Naive B cell (primary cell): ENCODE results near the gene OTUB2. TPM values are rescaled to one million over a fixed set of nuclear protein-coding genes. Genes with fewer than 3 reads are reported as not detected.

Experiments
- ATAC-seq, 2 donors: fragments of 150-1000 bp; cut with Tn5 transposase; 2 replicates each; pipeline ENCODE4 v1.10.0; 2021; ENCODE audit warnings: low read depth in 2 of 2, mild to moderate bottlenecking in 2 of 2, moderate library complexity in 2 of 2
- DNase-seq: peaks from one replicate; pipeline ENCODE4 v3.0.0; 2022
- H3K27ac Mint-ChIP-seq, 6 donors: one replicate each; pipeline ENCODE4 v1.8.0; 2020 to 2022; ENCODE audit warnings: mild to moderate bottlenecking in 6 of 6, mixed read lengths in 6 of 6, moderate library complexity in 5 of 6, inconsistent platforms in 2 of 6
- H3K27me3 Mint-ChIP-seq, 3 donors: one replicate each; pipeline ENCODE4 v1.8.0; 2021 to 2022; ENCODE audit warnings: mixed read lengths in 3 of 3, mild to moderate bottlenecking in 1 of 3
- H3K36me3 Mint-ChIP-seq, 2 donors: one replicate each; pipeline ENCODE4 v1.8.0; 2020 to 2022; ENCODE audit warnings: mixed read lengths in 2 of 2, inconsistent platforms in 1 of 2, mild to moderate bottlenecking in 1 of 2
- H3K4me1 Mint-ChIP-seq, 3 donors: one replicate each; pipeline ENCODE4 v1.8.0; 2020 to 2022; ENCODE audit warnings: mixed read lengths in 3 of 3, inconsistent platforms in 1 of 3, mild to moderate bottlenecking in 1 of 3, moderate library complexity in 1 of 3
- H3K4me3 Mint-ChIP-seq, 8 donors: one replicate each; pipeline ENCODE4 v1.8.0; 2020 to 2022; ENCODE audit warnings: mild to moderate bottlenecking in 8 of 8, mixed read lengths in 8 of 8, moderate library complexity in 8 of 8, inconsistent platforms in 2 of 8
- H3K9me3 Mint-ChIP-seq, 7 donors: one replicate each; pipeline ENCODE4 v1.8.0; 2020 to 2022; ENCODE audit warnings: mixed read lengths in 7 of 7, mild to moderate bottlenecking in 5 of 7, inconsistent platforms in 2 of 7, moderate library complexity in 1 of 7
- polyA plus RNA-seq, 6 donors: library from polyadenylated mRNA; unstranded; fragments of 300-500 nt; fragmentation: Illumina TruSeq; gene quantifications; one replicate each; pipeline ENCODE4 v1.2.3, GENCODE V29; 2021; ENCODE audit warnings: low read depth in 6 of 6

OTUB2 gene
- polyA plus RNA-seq, 6 donors from 2014 or later, result 0.08 to 0.23 (median 0.20) TPM; not detected in 1

- Mint-ChIP-seq H3K4me3 (peak overlapping the region in 1 of 8 donors; percentile 56), H3K9me3 (no peaks in the 10 kb centered on the region), H3K27me3 (peaks cover 47 to 89% (median 62%) of the 10 kb centered on the region in 3 donors), H3K36me3 (no peaks in the 10 kb centered on the region), H3K4me1 (peaks cover 0 to 11% (median 3%) of the 10 kb centered on the region in 3 donors), H3K27ac (no peak overlapping the region)
- ATAC-seq, result no peak
- no peak for DNase-seq
These were observed 25.9 kb upstream of the OTUB2 start for GRCh38 chr14:94000267-94000666.

- H3K27me3 Mint-ChIP-seq, result peaks cover 48 to 89% (median 60%) of the 10 kb centered on the region in 3 donors
- H3K4me3 Mint-ChIP-seq, result no peak overlapping the region
- ATAC-seq (no peak), DNase-seq (no peak)
- no peak overlapping the region for H3K27ac Mint-ChIP-seq
- H3K9me3 Mint-ChIP-seq, result no peaks in the 10 kb centered on the region
- peaks cover 0 to 11% (median 3%) of the 10 kb centered on the region in 3 donors for H3K4me1 Mint-ChIP-seq
- H3K36me3 Mint-ChIP-seq, result no peaks in the 10 kb centered on the region
These were observed 25.1 kb upstream of the OTUB2 start for GRCh38 chr14:94001016-94001415.

- Mint-ChIP-seq H3K36me3 (no peaks in the 10 kb centered on the region), H3K4me3 (no peak overlapping the region), H3K27me3 (peaks cover 49 to 83% (median 53%) of the 10 kb centered on the region in 3 donors), H3K4me1 (peaks cover 0 to 11% (median 3%) of the 10 kb centered on the region in 3 donors), H3K9me3 (no peaks in the 10 kb centered on the region), H3K27ac (peak overlapping the region in 1 of 6 donors; percentile 27)
- ATAC-seq, result peak; percentile 79 to 83
- peak; percentile 39 for DNase-seq
These were observed 24.4 kb upstream of the OTUB2 start for GRCh38 chr14:94001501-94002396.

GRCh38 chr14:94003397-94003796 is 22.7 kb upstream of the OTUB2 start:
- Mint-ChIP-seq H3K27ac (no peak overlapping the region), H3K36me3 (no peaks in the 10 kb centered on the region), H3K4me3 (no peak overlapping the region), H3K9me3 (no peaks in the 10 kb centered on the region), H3K4me1 (peaks cover 0 to 11% (median 3%) of the 10 kb centered on the region in 3 donors), H3K27me3 (peaks cover 57 to 79% (median 57%) of the 10 kb centered on the region in 3 donors)
- no peak for ATAC-seq
- DNase-seq, result no peak

GRCh38 chr14:94004015-94004414 is 22.1 kb upstream of the OTUB2 start:
- Mint-ChIP-seq H3K27me3 (peaks cover 55 to 80% (median 60%) of the 10 kb centered on the region in 3 donors), H3K27ac (no peak overlapping the region), H3K9me3 (no peaks in the 10 kb centered on the region), H3K36me3 (no peaks in the 10 kb centered on the region), H3K4me1 (peaks cover 0 to 11% (median 3%) of the 10 kb centered on the region in 3 donors), H3K4me3 (no peak overlapping the region)
- no peak for ATAC-seq
- no peak for DNase-seq

GRCh38 chr14:94005324-94006073 is 20.6 kb upstream of the OTUB2 start:
- peaks cover 49 to 80% (median 61%) of the 10 kb centered on the region in 3 donors for H3K27me3 Mint-ChIP-seq
- H3K27ac Mint-ChIP-seq, result no peak overlapping the region
- no peaks in the 10 kb centered on the region for H3K9me3 Mint-ChIP-seq
- no peaks in the 10 kb centered on the region for H3K36me3 Mint-ChIP-seq
- ATAC-seq, result peak in 1 of 2 donors; percentile 36
- H3K4me3 Mint-ChIP-seq, result no peak overlapping the region
- peaks cover 0 to 15% (median 3%) of the 10 kb centered on the region in 3 donors for H3K4me1 Mint-ChIP-seq
- no peak for DNase-seq

GRCh38 chr14:94008234-94008633 is 17.9 kb upstream of the OTUB2 start:
- ATAC-seq, result no peak
- H3K27me3 Mint-ChIP-seq, result peaks cover 46 to 74% (median 65%) of the 10 kb centered on the region in 3 donors
- H3K27ac Mint-ChIP-seq, result no peak overlapping the region
- H3K4me1 Mint-ChIP-seq, result peaks cover 3 to 15% (median 5%) of the 10 kb centered on the region in 3 donors
- no peaks in the 10 kb centered on the region for H3K36me3 Mint-ChIP-seq
- no peak overlapping the region for H3K4me3 Mint-ChIP-seq
- H3K9me3 Mint-ChIP-seq, result no peaks in the 10 kb centered on the region
- no peak for DNase-seq

- Mint-ChIP-seq H3K4me1 (peaks cover 3 to 15% (median 5%) of the 10 kb centered on the region in 3 donors), H3K4me3 (peak overlapping the region in 1 of 8 donors; percentile 37), H3K36me3 (no peaks in the 10 kb centered on the region), H3K9me3 (no peaks in the 10 kb centered on the region), H3K27ac (no peak overlapping the region), H3K27me3 (peaks cover 43 to 71% (median 57%) of the 10 kb centered on the region in 3 donors)
- DNase-seq (no peak), ATAC-seq (no peak)
These were observed 16.4 kb upstream of the OTUB2 start for GRCh38 chr14:94009767-94010166.

- no peak for DNase-seq
- peaks cover 35 to 63% (median 50%) of the 10 kb centered on the region in 3 donors for H3K27me3 Mint-ChIP-seq
- H3K27ac Mint-ChIP-seq, result no peak overlapping the region
- no peak for ATAC-seq
- no peaks in the 10 kb centered on the region for H3K36me3 Mint-ChIP-seq
- no peak overlapping the region for H3K4me3 Mint-ChIP-seq
- H3K9me3 Mint-ChIP-seq, result no peaks in the 10 kb centered on the region
- peaks cover 0 to 15% (median 5%) of the 10 kb centered on the region in 3 donors for H3K4me1 Mint-ChIP-seq
These were observed 15.5 kb upstream of the OTUB2 start for GRCh38 chr14:94010625-94011024.

GRCh38 chr14:94011795-94012194 is 14.3 kb upstream of the OTUB2 start:
- ATAC-seq, result no peak
- no peak overlapping the region for H3K27ac Mint-ChIP-seq

GRCh38 chr14:94014382-94014781 is 11.8 kb upstream of the OTUB2 start:
- H3K36me3 Mint-ChIP-seq, result no peaks in the 10 kb centered on the region
- ATAC-seq, result no peak

More at GRCh38 chr14:94011795-94012194, 14.3 kb upstream of the OTUB2 start:
- peaks cover 0 to 15% (median 5%) of the 10 kb centered on the region in 3 donors for H3K4me1 Mint-ChIP-seq
- no peaks in the 10 kb centered on the region for H3K36me3 Mint-ChIP-seq
- H3K9me3 Mint-ChIP-seq, result peaks cover 0 to 2% (median 0%) of the 10 kb centered on the region in 7 donors
- DNase-seq, result no peak
- H3K4me3 Mint-ChIP-seq, result no peak overlapping the region
- H3K27me3 Mint-ChIP-seq, result peaks cover 30 to 65% (median 55%) of the 10 kb centered on the region in 3 donors

GRCh38 chr14:94015223-94015622 is 10.9 kb upstream of the OTUB2 start:
- Mint-ChIP-seq H3K4me1 (peaks cover 0 to 10% (median 5%) of the 10 kb centered on the region in 3 donors), H3K9me3 (peaks cover 0 to 2% (median 0%) of the 10 kb centered on the region in 7 donors), H3K4me3 (no peak overlapping the region), H3K27ac (no peak overlapping the region), H3K27me3 (peaks cover 25 to 60% (median 48%) of the 10 kb centered on the region in 3 donors), H3K36me3 (no peaks in the 10 kb centered on the region)
- ATAC-seq (no peak), DNase-seq (no peak)

More at GRCh38 chr14:94014382-94014781, 11.8 kb upstream of the OTUB2 start:
- H3K27me3 Mint-ChIP-seq, result peaks cover 31 to 63% (median 52%) of the 10 kb centered on the region in 3 donors
- H3K4me1 Mint-ChIP-seq, result peaks cover 0 to 15% (median 5%) of the 10 kb centered on the region in 3 donors
- H3K4me3 Mint-ChIP-seq, result no peak overlapping the region
- no peak overlapping the region for H3K27ac Mint-ChIP-seq
- H3K9me3 Mint-ChIP-seq, result peaks cover 0 to 2% (median 0%) of the 10 kb centered on the region in 7 donors
- DNase-seq, result no peak

GRCh38 chr14:94016446-94016976 is 9.6 kb upstream of the OTUB2 start:
- DNase-seq (no peak), ATAC-seq (no peak)
- peaks cover 22 to 61% (median 47%) of the 10 kb centered on the region in 3 donors for H3K27me3 Mint-ChIP-seq
- H3K27ac Mint-ChIP-seq, result no peak overlapping the region
- no peak overlapping the region for H3K4me3 Mint-ChIP-seq
- no peaks in the 10 kb centered on the region for H3K36me3 Mint-ChIP-seq
- H3K4me1 Mint-ChIP-seq, result peaks cover 0 to 10% (median 5%) of the 10 kb centered on the region in 3 donors
- peaks cover 0 to 2% (median 0%) of the 10 kb centered on the region in 7 donors for H3K9me3 Mint-ChIP-seq
